Neuronal stem cell (in vitro differentiated cells): ENCODE data around the gene RSKR.

Experiments used
- DNase-seq: peaks from one replicate; pipeline ENCODE4 v3.0.0-alpha.2; 2013; ENCODE audit warnings: low spot score
- H2AFZ ChIP-seq: one replicate; pipeline ENCODE4 v1.6.1; 2013; ENCODE audit warnings: mild to moderate bottlenecking, low read length, inconsistent platforms
- H2AK5ac ChIP-seq: 2 replicates; pipeline ENCODE4 v1.6.1; 2013; ENCODE audit warnings: low read depth, mild to moderate bottlenecking, inconsistent platforms, low read length, moderate library complexity, mixed read lengths
- H2BK120ac ChIP-seq: 2 replicates; pipeline ENCODE4 v1.6.1; 2013; ENCODE audit warnings: low read depth, mild to moderate bottlenecking, inconsistent platforms, low read length, moderate library complexity, mixed read lengths
- H2BK12ac ChIP-seq: one replicate; pipeline ENCODE4 v1.6.1; 2013; ENCODE audit warnings: low read length, inconsistent platforms
- H2BK15ac ChIP-seq: 2 replicates; pipeline ENCODE4 v1.6.1; 2013; ENCODE audit warnings: mild to moderate bottlenecking, low read length, inconsistent platforms, mixed read lengths
- H2BK5ac ChIP-seq: one replicate; pipeline ENCODE4 v1.6.1; 2013; ENCODE audit warnings: inconsistent platforms, mild to moderate bottlenecking, low read length, moderate library complexity
- H3K14ac ChIP-seq: one replicate; pipeline ENCODE4 v1.6.1; 2013; ENCODE audit warnings: low read length, inconsistent platforms
- H3K18ac ChIP-seq: 2 replicates; pipeline ENCODE4 v1.6.1; 2013; ENCODE audit warnings: low read length, inconsistent platforms
- H3K23ac ChIP-seq: 2 replicates; pipeline ENCODE4 v1.6.1; 2013; ENCODE audit warnings: low read depth, mild to moderate bottlenecking, mixed read lengths, low read length, inconsistent platforms; ENCODE audit not compliant: poor library complexity
- H3K27ac ChIP-seq: replicated peaks from 3 replicates; pipeline ENCODE4 v1.5.1; 2013; ENCODE audit warnings: low read length, inconsistent platforms
- H3K27me3 ChIP-seq, 3 experiments: 2 replicates each; pipeline ENCODE4 v1.6.1; 2013; ENCODE audit warnings: low read length in 3 of 3, mild to moderate bottlenecking in 2 of 3, inconsistent platforms in 1 of 3, low read depth in 1 of 3, mixed read lengths in 1 of 3, moderate library complexity in 1 of 3; ENCODE audit not compliant: control insufficient read depth in 3 of 3, insufficient read depth in 3 of 3
- H3K36me3 ChIP-seq, 2 donors: replicated peaks in 1 of 2; 2 replicates each; pipeline ENCODE4 v1.6.1; 2013; ENCODE audit warnings: low read length in 2 of 2; ENCODE audit not compliant: control insufficient read depth in 2 of 2, insufficient read depth in 2 of 2
- H3K4ac ChIP-seq: 2 replicates; pipeline ENCODE4 v1.6.1; 2013; ENCODE audit warnings: inconsistent platforms, mild to moderate bottlenecking, low read length, moderate library complexity
- H3K4me1 ChIP-seq, 2 donors: 1 replicate in 1 of 2; 2 replicates in 1 of 2; pipeline ENCODE4 v1.6.1; 2013; ENCODE audit warnings: low read length in 2 of 2, low read depth in 1 of 2; ENCODE audit not compliant: control insufficient read depth in 2 of 2, insufficient read depth in 1 of 2
- H3K4me2 ChIP-seq: one replicate; pipeline ENCODE4 v1.6.1; 2013; ENCODE audit warnings: mild to moderate bottlenecking, low read length, inconsistent platforms; ENCODE audit not compliant: insufficient read depth, poor library complexity, severe bottlenecking
- H3K4me3 ChIP-seq, 2 donors: 2 replicates each; pipeline ENCODE4 v1.5.1; 2013; ENCODE audit warnings: low read length in 2 of 2, mild to moderate bottlenecking in 2 of 2, inconsistent platforms in 1 of 2, moderate library complexity in 1 of 2
- H3K79me1 ChIP-seq: one replicate; pipeline ENCODE4 v1.6.1; 2013; ENCODE audit warnings: low read depth, mild to moderate bottlenecking, inconsistent platforms, low read length, moderate library complexity
- H3K9ac ChIP-seq: one replicate; pipeline ENCODE4 v1.6.1; 2013; ENCODE audit warnings: mild to moderate bottlenecking, low read depth, low read length, inconsistent platforms; ENCODE audit not compliant: poor library complexity
- H3K9me3 ChIP-seq, 2 donors: replicated peaks in 1 of 2; 2 replicates each; pipeline versions ENCODE3 to v1.6.1; 2013; ENCODE audit warnings: low read length in 2 of 2, mild to moderate bottlenecking in 2 of 2, inconsistent platforms in 1 of 2, low read depth in 1 of 2, mixed read lengths in 1 of 2, moderate library complexity in 1 of 2; ENCODE audit not compliant: control insufficient read depth in 2 of 2, insufficient read depth in 1 of 2
- H4K8ac ChIP-seq: one replicate; pipeline ENCODE4 v1.6.1; 2013; ENCODE audit warnings: low read depth, mild to moderate bottlenecking, inconsistent platforms, low read length, moderate library complexity
- H4K91ac ChIP-seq: one replicate; pipeline ENCODE4 v1.6.1; 2013; ENCODE audit warnings: low read length, low read depth, mild to moderate bottlenecking, inconsistent platforms; ENCODE audit not compliant: poor library complexity
- WGBS, 2 donors: extraction: QIAGEN DNeasy Blood & Tissue Kit; methylation state at CpG; one replicate each; pipeline ENCODE4 v1.1.7; 2013; ENCODE audit warnings: missing lambda C conversion rate in 2 of 2, mixed read lengths in 1 of 2; ENCODE audit not compliant: insufficient read length in 2 of 2, insufficient replicate concordance in 1 of 2; ENCODE audit errors: extremely low coverage in 2 of 2; 5-methylcytosine and 5-hydroxymethylcytosine counted together

Gene RSKR

DNA sequence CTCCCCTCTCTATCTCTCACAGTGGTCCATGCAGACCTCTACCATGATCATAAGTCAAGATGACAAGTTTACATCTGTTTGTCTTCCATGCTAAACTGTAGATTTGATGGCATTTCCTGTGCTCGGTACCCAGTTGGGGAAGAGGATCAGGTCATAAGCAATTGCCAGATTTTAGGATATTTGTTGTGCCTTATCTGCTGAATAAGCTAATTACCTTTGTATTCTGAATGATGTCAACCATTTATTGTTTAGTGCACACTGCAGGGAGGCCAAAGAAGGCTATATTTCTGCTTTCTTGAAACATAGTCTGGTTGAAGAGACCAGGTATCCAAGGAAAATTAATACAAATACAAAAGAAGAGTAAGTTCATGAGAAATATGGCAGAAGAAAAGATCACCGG is 31.5 kb downstream of the RSKR start:
- Histone ChIP-seq H3K4me3 (no peak overlapping the region), H3K4me1 (no peaks in the 10 kb centered on the region), H2BK15ac (no peak overlapping the region), H3K18ac (no peak overlapping the region), H3K9ac (no peak overlapping the region), H3K27me3 (no peaks in the 10 kb centered on the region), H3K4me2 (no peak overlapping the region), H2BK12ac (no peak overlapping the region), H3K23ac (no peak overlapping the region), H2BK5ac (no peak overlapping the region), H2AFZ (no peak overlapping the region), H3K79me1 (peaks cover 4% of the 10 kb centered on the region), H3K9me3 (no peaks in the 10 kb centered on the region), H3K4ac (no peak overlapping the region), H3K36me3 (peaks cover 73 to 96% of the 10 kb centered on the region in 2 donors), H2AK5ac (no peak overlapping the region), H4K8ac (no peak overlapping the region), H3K27ac (no peak overlapping the region), H4K91ac (no peak overlapping the region), H3K14ac (no peak overlapping the region), H2BK120ac (no peak overlapping the region)
- no CpG with 5 or more reads among the region's 2 CpGs for WGBS, 2 donors
- DNase-seq: no peak

- Histone ChIP-seq H2BK120ac (no peak overlapping the region), H3K27me3 (peaks cover 0 to 1% (median 0%) of the 10 kb centered on the region in 3 experiments), H2BK15ac (no peak overlapping the region), H3K23ac (no peak overlapping the region), H3K14ac (no peak overlapping the region), H2BK5ac (no peak overlapping the region), H3K9me3 (no peaks in the 10 kb centered on the region), H2BK12ac (no peak overlapping the region), H3K36me3 (peaks cover 71 to 90% of the 10 kb centered on the region in 2 donors), H3K79me1 (peaks cover 4% of the 10 kb centered on the region), H3K9ac (no peak overlapping the region), H3K18ac (no peak overlapping the region), H3K27ac (no peak overlapping the region), H4K8ac (no peak overlapping the region), H3K4ac (no peak overlapping the region), H2AK5ac (no peak overlapping the region), H3K4me2 (no peak overlapping the region), H3K4me3 (no peak overlapping the region), H4K91ac (no peak overlapping the region), H3K4me1 (peaks cover 2 to 5% of the 10 kb centered on the region in 2 donors), H2AFZ (no peak overlapping the region)
- WGBS, 2 donors: no CpG with 5 or more reads among the region's 3 CpGs
- no peak for DNase-seq
Observed at GRCh38 chr17:28580959-28581358, 33.0 kb downstream of the RSKR start.

DNA sequence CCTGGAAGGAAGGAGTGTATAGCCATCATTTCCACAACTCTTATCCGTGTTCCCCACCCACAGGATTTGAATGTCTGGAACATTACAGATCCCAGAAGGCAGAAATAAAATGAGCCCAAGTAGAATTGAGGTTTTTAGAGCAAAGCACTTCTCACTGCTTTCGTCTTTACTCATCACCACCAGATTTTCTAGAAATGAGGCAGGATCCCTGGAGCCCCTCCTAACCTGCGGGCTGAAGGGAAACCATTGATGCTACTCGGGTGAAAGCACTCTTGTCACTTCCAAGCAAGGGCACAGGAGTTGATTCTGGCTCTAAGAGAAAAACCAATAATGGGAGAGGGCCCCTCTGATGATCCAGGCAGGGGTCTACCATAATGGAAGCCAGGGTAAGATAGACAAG is 34.5 kb downstream of the RSKR start:
- no peak overlapping the region for H2AFZ ChIP-seq
- DNase-seq: no peak
- no peak overlapping the region for H3K23ac ChIP-seq
- H3K27me3 ChIP-seq: peaks cover 0 to 2% (median 0%) of the 10 kb centered on the region in 3 experiments
- no peak overlapping the region for H2BK12ac ChIP-seq
- H3K4me2 ChIP-seq: no peak overlapping the region
- H3K36me3 ChIP-seq: peaks cover 57 to 82% of the 10 kb centered on the region in 2 donors
- H4K91ac ChIP-seq: no peak overlapping the region
- H3K18ac ChIP-seq: no peak overlapping the region
- no peak overlapping the region for H3K27ac ChIP-seq
- H2BK5ac ChIP-seq: no peak overlapping the region
- H3K79me1 ChIP-seq: no peaks in the 10 kb centered on the region
- H3K9me3 ChIP-seq: no peaks in the 10 kb centered on the region
- H3K4me1 ChIP-seq: peaks cover 2 to 5% of the 10 kb centered on the region in 2 donors
- H2BK120ac ChIP-seq: no peak overlapping the region
- H2BK15ac ChIP-seq: no peak overlapping the region
- no peak overlapping the region for H3K4ac ChIP-seq
- no peak overlapping the region for H2AK5ac ChIP-seq
- H4K8ac ChIP-seq: no peak overlapping the region
- no peak overlapping the region for H3K4me3 ChIP-seq
- no CpG with 5 or more reads among the region's 4 CpGs for WGBS, 2 donors
- H3K9ac ChIP-seq: no peak overlapping the region
- H3K14ac ChIP-seq: no peak overlapping the region

DNA sequence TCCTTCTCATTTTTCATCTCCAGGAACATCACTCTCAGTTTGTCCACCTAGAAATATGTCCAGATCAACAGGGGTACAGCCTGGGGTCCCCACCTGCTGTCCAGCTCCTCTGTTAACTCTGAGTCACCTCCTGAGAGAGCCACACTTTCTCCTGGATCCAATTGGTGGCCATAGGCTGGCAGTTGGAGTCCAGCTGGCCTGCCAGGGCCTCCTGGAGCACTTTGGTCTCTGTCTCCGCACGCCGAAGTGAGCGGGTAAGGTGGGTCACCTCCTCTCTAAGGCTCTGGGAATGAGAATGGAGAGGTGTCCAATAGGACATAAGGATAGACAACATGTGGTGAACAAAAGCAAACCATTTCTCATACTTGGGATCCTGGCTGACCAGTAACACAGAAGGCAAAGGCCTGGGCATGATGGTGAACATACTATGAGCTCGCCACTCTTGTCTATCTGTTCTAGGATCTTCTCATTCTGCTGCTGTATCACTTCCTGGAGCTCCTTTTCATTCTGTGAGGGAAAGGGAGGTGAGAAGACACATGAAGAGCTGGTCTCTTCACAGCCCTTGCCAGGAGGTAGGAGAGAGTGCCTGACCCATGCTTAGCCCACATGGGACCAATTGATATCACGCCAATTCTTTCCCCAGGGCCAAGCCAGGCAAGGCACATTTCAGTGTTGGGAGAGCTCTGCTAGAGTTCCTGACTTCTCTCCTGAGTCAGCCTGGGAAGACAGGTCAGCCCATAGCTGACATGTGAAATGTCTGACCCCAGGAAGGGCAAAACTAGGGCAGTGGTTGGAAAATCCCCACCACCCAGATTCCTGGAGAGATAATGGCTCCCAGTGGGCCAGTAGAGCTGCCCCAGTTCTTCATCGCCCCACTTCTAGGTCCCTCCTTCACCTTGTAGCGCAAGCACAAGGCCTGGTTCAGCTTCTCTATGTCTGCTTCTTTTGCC is 35.5 kb downstream of the RSKR start:
- H2BK12ac ChIP-seq: no peak overlapping the region
- no peak overlapping the region for H2BK15ac ChIP-seq
- no peak overlapping the region for H3K18ac ChIP-seq
- H4K8ac ChIP-seq: no peak overlapping the region
- DNase-seq: no peak
- H3K23ac ChIP-seq: no peak overlapping the region
- no peak overlapping the region for H2AFZ ChIP-seq
- no peak overlapping the region for H3K4me3 ChIP-seq
- H4K91ac ChIP-seq: no peak overlapping the region
- H3K27ac ChIP-seq: no peak overlapping the region
- WGBS, 2 donors: no CpG with 5 or more reads among the region's 8 CpGs
- no peak overlapping the region for H2BK120ac ChIP-seq
- no peaks in the 10 kb centered on the region for H3K79me1 ChIP-seq
- H3K9ac ChIP-seq: no peak overlapping the region
- peaks cover 0 to 2% (median 0%) of the 10 kb centered on the region in 3 experiments for H3K27me3 ChIP-seq
- no peak overlapping the region for H3K4me2 ChIP-seq
- no peak overlapping the region for H2BK5ac ChIP-seq
- peaks cover 2 to 5% of the 10 kb centered on the region in 2 donors for H3K4me1 ChIP-seq
- H3K9me3 ChIP-seq: no peaks in the 10 kb centered on the region
- H3K14ac ChIP-seq: no peak overlapping the region
- H3K4ac ChIP-seq: no peak overlapping the region
- peaks cover 47 to 76% of the 10 kb centered on the region in 2 donors for H3K36me3 ChIP-seq
- no peak overlapping the region for H2AK5ac ChIP-seq
